ENCODE results near the gene GPR157.

DNA sequence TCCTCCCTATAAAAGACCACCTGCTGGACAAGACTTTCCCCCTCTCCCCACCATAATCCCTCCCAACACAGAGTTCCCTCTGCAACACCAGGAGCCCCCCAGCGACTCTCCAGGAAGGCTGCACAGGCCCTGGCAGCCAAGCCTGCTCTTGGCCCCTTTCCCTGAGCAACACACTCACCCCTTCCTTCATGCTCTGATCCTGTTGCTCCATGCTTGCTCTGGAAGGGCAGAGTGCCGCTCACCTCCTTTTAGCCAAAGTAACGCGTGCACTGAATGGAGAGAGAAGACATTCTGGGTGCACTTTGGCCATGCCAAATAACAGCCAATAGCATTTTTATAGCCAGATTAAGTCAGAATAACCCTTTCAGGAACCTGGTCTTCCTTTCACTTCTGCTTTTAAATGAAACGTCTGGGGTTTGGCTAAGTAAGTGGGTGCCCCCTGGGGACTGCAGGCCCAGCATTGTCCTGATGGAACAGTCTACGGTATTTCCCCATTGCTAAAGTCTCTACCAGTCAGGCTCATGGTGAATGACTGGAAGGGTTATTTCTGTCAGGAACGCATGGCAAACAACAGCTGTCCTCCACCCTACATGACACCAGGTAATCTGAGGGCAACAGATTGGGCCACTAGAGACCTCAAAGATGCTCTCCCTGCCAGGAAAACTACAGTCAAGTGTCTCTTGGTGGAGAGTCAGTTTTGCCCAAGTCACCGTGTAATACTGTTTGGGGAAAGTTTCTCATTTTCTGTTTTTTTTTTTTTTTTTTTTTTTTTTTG, 59.4 kb downstream of the GPR157 start, which contains the start of gene SLC2A5:
- TF ChIP-seq CTCF (IDR thresholded peaks at IDR 0.05; ENCODE audit: borderline replicate concordance, extremely low read depth, low read length, poor library complexity, severe bottlenecking) (no peak), EZH2 (IDR thresholded peaks at IDR 0.05; ENCODE audit: borderline replicate concordance, low read depth, low read length, severe bottlenecking) (no peak)

All from DND-41 (cell line).